Measurements from ENCODE around the gene ZSWIM4. TPM values are rescaled to one million over a fixed set of nuclear protein-coding genes. Genes with fewer than 3 reads are reported as not detected.
A peak's percentile ranks its signal among the peaks of the same experiment; 100 is the strongest.

Gene ZSWIM4
- total and polyA plus RNA-seq, 10 donors, result 1.5 to 14.8 (median 7.7) TPM

DNA sequence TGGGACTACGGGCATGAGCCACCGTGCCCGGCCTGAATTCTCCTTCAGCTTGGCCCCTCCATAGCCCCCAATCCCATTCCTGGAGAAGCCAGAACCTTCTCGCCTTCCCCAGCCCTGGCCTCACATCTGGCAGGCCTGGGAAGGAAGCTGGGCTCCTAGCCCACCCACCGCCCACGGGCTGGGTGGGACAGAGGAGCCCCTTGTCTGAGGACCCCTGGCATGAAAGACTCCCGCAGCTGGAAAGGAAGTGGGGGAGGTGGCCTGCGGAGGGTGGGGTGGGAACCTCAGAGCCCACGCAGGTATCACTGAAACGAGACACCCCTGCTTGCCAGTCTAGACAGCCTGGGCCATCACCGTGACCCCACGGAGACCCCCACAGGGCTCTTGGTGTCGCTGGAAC is 74.0 kb downstream of the ZSWIM4 start:
- Histone ChIP-seq H3K27me3 (replicated peaks in 1 of 7) (peaks cover 0 to 76% (median 18%) of the 10 kb centered on the region in 7 donors), H3K4me3 (no peak overlapping the region), H3K4me1 (peaks cover 0 to 42% (median 28%) of the 10 kb centered on the region in 6 donors), H3K27ac (no peak overlapping the region), H3K36me3 (no peaks in the 10 kb centered on the region), H3K9me3 (no peaks in the 10 kb centered on the region)
- DNase-seq, result no peak
- 75 to 88% (median 78%) methylated on average over 4 to 13 of the region's 13 CpGs for WGBS, 5 donors
- intact Hi-C loops (cut with DNase I; ENCODE audit: low total_unique reads), result loop anchor here (10.0 kb wide), 1 partner anchor 594 kb away; no protein-coding TSS in a partner anchor
- no peak for TF ChIP-seq POLR2A (IDR thresholded peaks at IDR 0.05)
- TF ChIP-seq, protein P1, sequence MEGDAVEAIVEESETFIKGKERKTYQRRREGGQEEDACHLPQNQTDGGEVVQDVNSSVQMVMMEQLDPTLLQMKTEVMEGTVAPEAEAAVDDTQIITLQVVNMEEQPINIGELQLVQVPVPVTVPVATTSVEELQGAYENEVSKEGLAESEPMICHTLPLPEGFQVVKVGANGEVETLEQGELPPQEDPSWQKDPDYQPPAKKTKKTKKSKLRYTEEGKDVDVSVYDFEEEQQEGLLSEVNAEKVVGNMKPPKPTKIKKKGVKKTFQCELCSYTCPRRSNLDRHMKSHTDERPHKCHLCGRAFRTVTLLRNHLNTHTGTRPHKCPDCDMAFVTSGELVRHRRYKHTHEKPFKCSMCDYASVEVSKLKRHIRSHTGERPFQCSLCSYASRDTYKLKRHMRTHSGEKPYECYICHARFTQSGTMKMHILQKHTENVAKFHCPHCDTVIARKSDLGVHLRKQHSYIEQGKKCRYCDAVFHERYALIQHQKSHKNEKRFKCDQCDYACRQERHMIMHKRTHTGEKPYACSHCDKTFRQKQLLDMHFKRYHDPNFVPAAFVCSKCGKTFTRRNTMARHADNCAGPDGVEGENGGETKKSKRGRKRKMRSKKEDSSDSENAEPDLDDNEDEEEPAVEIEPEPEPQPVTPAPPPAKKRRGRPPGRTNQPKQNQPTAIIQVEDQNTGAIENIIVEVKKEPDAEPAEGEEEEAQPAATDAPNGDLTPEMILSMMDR (IDR thresholded peaks at IDR 0.05 in 8 of 11, conservative IDR thresholded peaks at IDR 0.05 in 3 of 11), result no peak
- no peak for TF ChIP-seq POLR2AphosphoS5 (IDR thresholded peaks at IDR 0.05)

DNA sequence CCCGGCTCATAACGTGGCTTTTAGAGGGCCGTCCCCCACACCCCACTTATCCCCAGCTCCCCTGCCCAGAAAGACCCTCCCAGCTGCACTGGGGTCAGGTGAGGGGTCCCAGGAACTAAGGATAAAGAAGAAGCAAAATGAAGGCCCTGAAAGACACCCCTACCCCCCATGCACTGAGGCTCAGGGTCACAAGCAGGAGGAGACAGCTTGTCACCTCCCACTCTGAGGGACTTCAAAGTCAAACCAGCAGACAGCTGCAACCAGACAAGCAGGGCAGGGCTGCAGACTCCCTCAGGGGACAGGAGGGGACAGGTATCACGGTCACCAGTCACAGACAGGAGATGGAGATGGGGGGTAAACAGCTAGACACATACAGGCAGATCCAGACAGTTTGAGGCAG is 75.6 kb downstream of the ZSWIM4 start:
- Histone ChIP-seq H3K9me3 (no peaks in the 10 kb centered on the region), H3K4me1 (peaks cover 0 to 28% (median 17%) of the 10 kb centered on the region in 6 donors), H3K27me3 (replicated peaks in 1 of 7) (peaks cover 0 to 61% (median 10%) of the 10 kb centered on the region in 7 donors), H3K4me3 (no peak overlapping the region), H3K36me3 (no peaks in the 10 kb centered on the region), H3K27ac (no peak overlapping the region)
- intact Hi-C loops (cut with DNase I; ENCODE audit: low total_unique reads), result no loop called here
- 83 to 91% (median 90%) methylated on average over 4 of the region's 4 CpGs for WGBS, 5 donors
- DNase-seq, result peak; percentile 41
- TF ChIP-seq, protein P1 (IDR thresholded peaks at IDR 0.05 in 8 of 11, conservative IDR thresholded peaks at IDR 0.05 in 3 of 11), result no peak
- TF ChIP-seq POLR2A (IDR thresholded peaks at IDR 0.05) (no peak), POLR2AphosphoS5 (IDR thresholded peaks at IDR 0.05) (no peak)

DNA sequence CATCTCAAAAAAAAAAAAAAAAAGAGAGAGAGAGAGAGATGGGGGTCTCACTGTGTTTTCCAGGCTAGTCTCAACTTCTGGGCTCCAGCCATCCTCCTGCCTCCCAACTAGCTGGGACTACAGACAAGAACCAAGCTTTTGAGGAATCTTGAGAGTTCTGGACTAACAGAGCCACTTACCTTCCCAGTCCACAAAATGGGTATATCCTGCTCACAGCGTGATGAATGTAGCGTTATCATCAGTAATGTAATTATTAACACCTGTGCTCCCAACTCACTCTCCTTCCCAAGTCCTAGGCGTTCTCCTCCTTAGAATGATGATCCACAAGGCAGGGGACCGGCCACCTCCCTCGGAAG is 77.1 kb downstream of the ZSWIM4 start:
- peaks cover 0 to 46% (median 5%) of the 10 kb centered on the region in 7 donors for H3K27me3 ChIP-seq (replicated peaks in 1 of 7)
- TF ChIP-seq, protein P1 (IDR thresholded peaks at IDR 0.05 in 8 of 11, conservative IDR thresholded peaks at IDR 0.05 in 3 of 11), result no peak
- TF ChIP-seq POLR2AphosphoS5 (IDR thresholded peaks at IDR 0.05), result no peak
- no peak for TF ChIP-seq POLR2A (IDR thresholded peaks at IDR 0.05)
- H3K4me1 ChIP-seq, result peaks cover 0 to 21% (median 10%) of the 10 kb centered on the region in 6 donors
- WGBS, 5 donors, result 47 to 67% (median 51%) methylated on average over 5 of the region's 5 CpGs
- peak overlapping the region in 5 of 8 donors; percentile 11 to 66 (median 34) for H3K4me3 ChIP-seq
- H3K27ac ChIP-seq, result no peak overlapping the region
- no peaks in the 10 kb centered on the region for H3K36me3 ChIP-seq
- H3K9me3 ChIP-seq, result no peaks in the 10 kb centered on the region
- DNase-seq, result no peak
- intact Hi-C loops (cut with DNase I; ENCODE audit: low total_unique reads), result no loop called here

DNA sequence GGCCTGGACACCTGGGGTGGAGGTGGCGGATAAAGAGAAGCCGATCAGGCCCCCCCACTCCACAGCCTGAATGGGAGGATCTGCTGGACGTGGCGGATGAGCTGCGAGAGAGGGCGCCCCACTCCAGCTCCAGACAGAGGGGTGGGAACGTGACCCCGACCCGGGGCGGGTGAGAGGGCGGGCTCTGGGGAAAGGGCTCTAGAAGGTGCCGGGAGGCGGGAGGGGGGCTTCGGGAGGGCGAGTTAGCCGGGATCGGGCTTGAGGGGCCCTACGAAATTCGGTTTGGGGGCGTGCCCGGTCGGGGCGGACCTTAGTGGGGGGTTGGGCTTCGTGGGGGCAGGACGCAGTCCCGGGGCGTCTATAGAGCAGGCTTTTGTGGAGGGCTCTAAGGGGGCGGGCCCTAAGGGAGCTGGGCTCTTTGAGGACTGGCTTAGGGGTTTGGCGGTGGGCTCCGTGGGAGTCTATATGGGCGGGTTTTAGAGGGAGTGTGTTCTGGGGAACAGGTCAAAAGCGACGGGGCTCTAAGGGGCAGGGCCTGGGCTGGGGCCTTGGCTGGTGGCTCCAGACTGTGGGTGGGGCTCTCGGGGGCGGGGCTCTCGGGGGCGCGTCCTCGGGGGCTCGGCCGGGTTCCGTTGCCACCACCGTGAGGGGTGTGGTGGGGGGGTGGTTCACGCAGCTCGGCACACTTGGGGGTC is 77.6 kb downstream of the ZSWIM4 start:
- peak overlapping the region in 7 of 8 donors; percentile 11 to 66 (median 30) for H3K4me3 ChIP-seq
- intact Hi-C loops (cut with DNase I; ENCODE audit: low total_unique reads), result no loop called here
- H3K9me3 ChIP-seq, result no peaks in the 10 kb centered on the region
- H3K4me1 ChIP-seq, result peaks cover 0 to 21% (median 10%) of the 10 kb centered on the region in 6 donors
- TF ChIP-seq, protein P1 (IDR thresholded peaks at IDR 0.05 in 8 of 11, conservative IDR thresholded peaks at IDR 0.05 in 3 of 11), result peak in 2 of 11 experiments; percentile 15 to 17
- no peak for TF ChIP-seq POLR2AphosphoS5 (IDR thresholded peaks at IDR 0.05)
- H3K27me3 ChIP-seq (replicated peaks in 1 of 7), result peaks cover 0 to 41% (median 5%) of the 10 kb centered on the region in 7 donors
- DNase-seq, result no peak
- no peaks in the 10 kb centered on the region for H3K36me3 ChIP-seq
- no peak overlapping the region for H3K27ac ChIP-seq
- WGBS, 5 donors, result 1 to 6% (median 3%) methylated on average over 29 to 45 of the region's 45 CpGs

All from spleen (tissue), 11 donors.